SK-N-SH (cell line): ENCODE results near the gene LYPD5. TPM values are rescaled to one million over a fixed set of nuclear protein-coding genes. Genes with fewer than 3 reads are reported as not detected.
A peak's percentile ranks its signal among the peaks of the same experiment; 100 is the strongest.

Experiments
- CTCF ChIA-PET: fragments of 300-600, 350-600 bp; formaldehyde crosslinking; extraction: SDS; loops from one replicate; lab custom pipeline; 2021; lab: Yijun Ruan, JAX
- POLR2A ChIA-PET: fragments of 350-600 bp; sonication (Branson Sonifier 250); formaldehyde crosslinking; extraction: SDS; loops from one replicate; lab custom pipeline; 2020; ENCODE audit warnings: antibody characterized with exemption, inconsistent platforms; lab: Yijun Ruan, JAX
- DNase-seq: peaks from one replicate; pipeline ENCODE4 v3.0.0; 2012
- H2AFZ ChIP-seq: fragments of 200-600 bp; sonication (generic); 2 replicates; pipeline ENCODE4 v1.8.1; 2016; ENCODE audit warnings: antibody characterized with exemption, mild to moderate bottlenecking, low read depth
- H3F3A ChIP-seq: fragments of 200-600 bp; sonication (generic); replicated peaks from 2 replicates; pipeline ENCODE3; 2016; ENCODE audit warnings: antibody characterized with exemption, mild to moderate bottlenecking; ENCODE audit not compliant: insufficient read depth
- H3K27ac ChIP-seq, 2 experiments: fragments of 200-500 bp in 1 of 2; fragments of 200-600 bp in 1 of 2; sonication (Bioruptor generic) in 1 of 2; sonication (generic), shearing (Covaris generic) in 1 of 2; 2 replicates each; pipeline versions ENCODE4 v1.5.1 to v1.6.1; 2014 to 2016; ENCODE audit warnings: low read depth in 2 of 2, inconsistent platforms in 1 of 2, low read length in 1 of 2, mild to moderate bottlenecking in 1 of 2, mixed read lengths in 1 of 2
- H3K27me3 ChIP-seq: fragments of 200-600 bp; sonication (generic), shearing (Covaris generic); 2 replicates; pipeline ENCODE4 v1.6.1; 2016; ENCODE audit warnings: mixed run types; ENCODE audit not compliant: insufficient read depth
- H3K36me3 ChIP-seq, 2 experiments: fragments of 200-500 bp in 1 of 2; fragments of 200-600 bp in 1 of 2; sonication (Bioruptor generic) in 1 of 2; sonication (generic) in 1 of 2; replicated peaks in 1 of 2; 2 replicates each; pipeline versions ENCODE3 to v1.5.1; 2014 to 2016; ENCODE audit warnings: low read length in 1 of 2, mild to moderate bottlenecking in 1 of 2; ENCODE audit not compliant: insufficient read depth in 2 of 2, control insufficient read depth in 1 of 2
- H3K4me1 ChIP-seq, 2 experiments: fragments of 200-500 bp in 1 of 2; fragments of 200-600 bp in 1 of 2; sonication (Bioruptor generic) in 1 of 2; sonication (generic), shearing (Covaris generic) in 1 of 2; 2 replicates each; pipeline versions ENCODE4 v1.5.1 to v1.6.1; 2014 to 2016; ENCODE audit warnings: low read depth in 1 of 2, low read length in 1 of 2, mixed run types in 1 of 2; ENCODE audit not compliant: insufficient read depth in 2 of 2, control insufficient read depth in 1 of 2
- H3K4me2 ChIP-seq: fragments of 200-600 bp; sonication (generic), shearing (Covaris generic); 2 replicates; pipeline ENCODE4 v1.6.1; 2017; ENCODE audit warnings: mixed run types
- H3K4me3 ChIP-seq, 2 experiments: fragments of 200-500 bp in 1 of 2; fragments of 200-600 bp in 1 of 2; sonication (Bioruptor generic) in 1 of 2; sonication (generic), shearing (Covaris generic) in 1 of 2; 2 replicates each; pipeline versions ENCODE4 v1.5.1 to v1.8.1; 2014 to 2016; ENCODE audit warnings: low read depth in 2 of 2, inconsistent platforms in 1 of 2, low read length in 1 of 2, mild to moderate bottlenecking in 1 of 2, mixed read lengths in 1 of 2, moderate library complexity in 1 of 2
- H3K79me2 ChIP-seq: fragments of 200-600 bp; sonication (generic); 2 replicates; pipeline ENCODE4 v1.8.1; 2017; ENCODE audit warnings: mild to moderate bottlenecking; ENCODE audit not compliant: insufficient read depth
- H3K9ac ChIP-seq: fragments of 200-600 bp; sonication (generic); 2 replicates; pipeline ENCODE4 v1.6.1; 2017; ENCODE audit warnings: mixed run types
- H3K9me2 ChIP-seq: fragments of 200-600 bp; sonication (generic); 2 replicates; pipeline ENCODE4 v1.6.1; 2017; ENCODE audit warnings: mixed run types
- H3K9me3 ChIP-seq: fragments of 200-600 bp; sonication (generic); 2 replicates; pipeline ENCODE4 v1.6.1; 2017; ENCODE audit warnings: mixed run types, mild to moderate bottlenecking, moderate library complexity
- H4K20me1 ChIP-seq: fragments of 200-600 bp; sonication (generic); 2 replicates; pipeline ENCODE4 v1.6.1; 2017; ENCODE audit warnings: mild to moderate bottlenecking, mixed run types; ENCODE audit not compliant: insufficient read depth
- CHD2 ChIP-seq: fragments of 150-350 bp; IDR thresholded peaks from 2 replicates; pipeline ENCODE4 v1.6.1; 2018; ENCODE audit warnings: low read length; ENCODE audit not compliant: partially characterized antibody
- ELF1 ChIP-seq: IDR thresholded peaks from 2 replicates; pipeline ENCODE4 v1.4.0; 2012
- FOXJ3 ChIP-seq: sonication (generic); formaldehyde crosslinking; IDR thresholded peaks from 2 replicates; pipeline ENCODE4 v1.5.1; 2020; ENCODE audit warnings: mild to moderate bottlenecking, missing genetic modification reagents
- FOXM1 ChIP-seq: IDR thresholded peaks from 2 replicates; pipeline ENCODE4 v1.4.0; 2012; ENCODE audit warnings: low read depth, mild to moderate bottlenecking
- NFIC ChIP-seq: IDR thresholded peaks from 2 replicates; pipeline ENCODE4 v1.4.0; 2012; ENCODE audit warnings: borderline replicate concordance
- NRF1 ChIP-seq: IDR thresholded peaks from 2 replicates; pipeline ENCODE4 v1.6.1; 2012; ENCODE audit warnings: low read depth, mild to moderate bottlenecking, low read length
- RAD21 ChIP-seq: IDR thresholded peaks from 2 replicates; pipeline ENCODE4 v1.6.1; 2012; ENCODE audit warnings: mild to moderate bottlenecking, low read length
- RFX5 ChIP-seq: IDR thresholded peaks from 2 replicates; pipeline ENCODE4 v1.6.1; 2012; ENCODE audit warnings: mild to moderate bottlenecking, improper control_type of control experiment, low read length
- SIN3A ChIP-seq: IDR thresholded peaks from 2 replicates; pipeline ENCODE4 v1.6.1; 2012; ENCODE audit warnings: low read depth, mild to moderate bottlenecking, low read length, moderate library complexity, borderline replicate concordance
- TAF1 ChIP-seq: IDR thresholded peaks from 2 replicates; pipeline ENCODE4 v1.6.1; 2012; ENCODE audit warnings: low read depth, mild to moderate bottlenecking, low read length, moderate library complexity, borderline replicate concordance
- YY1 ChIP-seq: IDR thresholded peaks from 2 replicates; pipeline ENCODE4 v1.4.0; 2012; ENCODE audit warnings: low read depth, mild to moderate bottlenecking
- WGBS: methylation state at CpG from one replicate; pipeline ENCODE4 v1.1.6; 2017; ENCODE audit warnings: low lambda C conversion rate; 5-methylcytosine and 5-hydroxymethylcytosine counted together
- polyA plus RNA-seq, 3 experiments: library from polyadenylated mRNA; depleted of rRNA; stranded (reverse); fragments of >200 nt; gene quantifications; 2 replicates each; pipeline ENCODE4 v1.2.3, GENCODE V29; 2012
- TF ChIP-seq, protein P1 (sequence below): IDR thresholded peaks from 2 replicates; pipeline ENCODE4 v1.6.1; 2012; ENCODE audit warnings: mild to moderate bottlenecking, low read depth, low read length, moderate library complexity
- TF ChIP-seq, protein P2 (sequence below): fragments of 200-600 bp; sonication (generic); IDR thresholded peaks from 2 replicates; pipeline ENCODE4 v1.6.1; 2017; ENCODE audit warnings: antibody characterized with exemption, mild to moderate bottlenecking, moderate library complexity
- TF ChIP-seq, protein P3 (sequence below): IDR thresholded peaks from 2 replicates; pipeline ENCODE4; 2012
- TF ChIP-seq, protein P4 (sequence below): IDR thresholded peaks from 2 replicates; pipeline ENCODE4 v1.4.0; 2012; ENCODE audit warnings: low read depth
- TF ChIP-seq, protein P5 (sequence below): IDR thresholded peaks from 2 replicates; pipeline ENCODE4 v1.4.0; 2012; ENCODE audit warnings: low read depth, borderline replicate concordance

The LYPD5 gene
- polyA plus RNA-seq, 1 of the 3 experiments (the other 2 are of a cell fraction), result 0.13 TPM

DNA sequence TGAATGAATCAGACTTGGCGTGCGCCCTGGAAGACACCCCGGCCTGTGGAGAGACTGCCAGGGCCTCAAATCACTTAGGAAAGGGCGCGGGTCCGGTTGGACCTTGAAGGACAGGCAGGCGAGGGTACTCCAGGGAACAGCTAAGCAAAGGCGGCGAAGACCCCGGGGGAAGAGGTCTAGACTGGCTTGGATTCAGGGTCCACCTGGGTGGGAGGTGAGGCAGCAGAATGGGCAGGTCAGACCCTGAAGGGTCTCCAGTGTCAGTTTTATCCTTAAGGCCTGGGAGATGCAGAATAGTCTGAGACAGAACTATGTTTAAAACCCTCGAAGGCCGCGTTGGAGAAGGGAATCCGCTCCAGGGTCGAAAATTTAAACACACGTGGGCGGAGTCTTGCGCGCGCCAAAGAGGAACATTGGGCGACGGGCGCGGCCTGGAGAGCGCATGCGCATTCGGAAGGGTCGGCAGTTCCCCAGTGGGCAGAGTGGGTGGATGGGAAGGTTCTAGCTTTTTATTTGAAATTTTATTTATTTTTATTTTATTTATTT is 46.9 kb downstream of the LYPD5 start (continued):
- TF ChIP-seq, protein P1, sequence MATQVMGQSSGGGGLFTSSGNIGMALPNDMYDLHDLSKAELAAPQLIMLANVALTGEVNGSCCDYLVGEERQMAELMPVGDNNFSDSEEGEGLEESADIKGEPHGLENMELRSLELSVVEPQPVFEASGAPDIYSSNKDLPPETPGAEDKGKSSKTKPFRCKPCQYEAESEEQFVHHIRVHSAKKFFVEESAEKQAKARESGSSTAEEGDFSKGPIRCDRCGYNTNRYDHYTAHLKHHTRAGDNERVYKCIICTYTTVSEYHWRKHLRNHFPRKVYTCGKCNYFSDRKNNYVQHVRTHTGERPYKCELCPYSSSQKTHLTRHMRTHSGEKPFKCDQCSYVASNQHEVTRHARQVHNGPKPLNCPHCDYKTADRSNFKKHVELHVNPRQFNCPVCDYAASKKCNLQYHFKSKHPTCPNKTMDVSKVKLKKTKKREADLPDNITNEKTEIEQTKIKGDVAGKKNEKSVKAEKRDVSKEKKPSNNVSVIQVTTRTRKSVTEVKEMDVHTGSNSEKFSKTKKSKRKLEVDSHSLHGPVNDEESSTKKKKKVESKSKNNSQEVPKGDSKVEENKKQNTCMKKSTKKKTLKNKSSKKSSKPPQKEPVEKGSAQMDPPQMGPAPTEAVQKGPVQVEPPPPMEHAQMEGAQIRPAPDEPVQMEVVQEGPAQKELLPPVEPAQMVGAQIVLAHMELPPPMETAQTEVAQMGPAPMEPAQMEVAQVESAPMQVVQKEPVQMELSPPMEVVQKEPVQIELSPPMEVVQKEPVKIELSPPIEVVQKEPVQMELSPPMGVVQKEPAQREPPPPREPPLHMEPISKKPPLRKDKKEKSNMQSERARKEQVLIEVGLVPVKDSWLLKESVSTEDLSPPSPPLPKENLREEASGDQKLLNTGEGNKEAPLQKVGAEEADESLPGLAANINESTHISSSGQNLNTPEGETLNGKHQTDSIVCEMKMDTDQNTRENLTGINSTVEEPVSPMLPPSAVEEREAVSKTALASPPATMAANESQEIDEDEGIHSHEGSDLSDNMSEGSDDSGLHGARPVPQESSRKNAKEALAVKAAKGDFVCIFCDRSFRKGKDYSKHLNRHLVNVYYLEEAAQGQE, result no peak
- TF ChIP-seq, protein P2, sequence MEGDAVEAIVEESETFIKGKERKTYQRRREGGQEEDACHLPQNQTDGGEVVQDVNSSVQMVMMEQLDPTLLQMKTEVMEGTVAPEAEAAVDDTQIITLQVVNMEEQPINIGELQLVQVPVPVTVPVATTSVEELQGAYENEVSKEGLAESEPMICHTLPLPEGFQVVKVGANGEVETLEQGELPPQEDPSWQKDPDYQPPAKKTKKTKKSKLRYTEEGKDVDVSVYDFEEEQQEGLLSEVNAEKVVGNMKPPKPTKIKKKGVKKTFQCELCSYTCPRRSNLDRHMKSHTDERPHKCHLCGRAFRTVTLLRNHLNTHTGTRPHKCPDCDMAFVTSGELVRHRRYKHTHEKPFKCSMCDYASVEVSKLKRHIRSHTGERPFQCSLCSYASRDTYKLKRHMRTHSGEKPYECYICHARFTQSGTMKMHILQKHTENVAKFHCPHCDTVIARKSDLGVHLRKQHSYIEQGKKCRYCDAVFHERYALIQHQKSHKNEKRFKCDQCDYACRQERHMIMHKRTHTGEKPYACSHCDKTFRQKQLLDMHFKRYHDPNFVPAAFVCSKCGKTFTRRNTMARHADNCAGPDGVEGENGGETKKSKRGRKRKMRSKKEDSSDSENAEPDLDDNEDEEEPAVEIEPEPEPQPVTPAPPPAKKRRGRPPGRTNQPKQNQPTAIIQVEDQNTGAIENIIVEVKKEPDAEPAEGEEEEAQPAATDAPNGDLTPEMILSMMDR, result no peak
- TF ChIP-seq TAF1 (no peak), ELF1 (no peak), NFIC (peak; percentile 95), RAD21 (no peak), CHD2 (no peak), NRF1 (peak; percentile 54; the same call in 1 of the 2 replicates)

DNA sequence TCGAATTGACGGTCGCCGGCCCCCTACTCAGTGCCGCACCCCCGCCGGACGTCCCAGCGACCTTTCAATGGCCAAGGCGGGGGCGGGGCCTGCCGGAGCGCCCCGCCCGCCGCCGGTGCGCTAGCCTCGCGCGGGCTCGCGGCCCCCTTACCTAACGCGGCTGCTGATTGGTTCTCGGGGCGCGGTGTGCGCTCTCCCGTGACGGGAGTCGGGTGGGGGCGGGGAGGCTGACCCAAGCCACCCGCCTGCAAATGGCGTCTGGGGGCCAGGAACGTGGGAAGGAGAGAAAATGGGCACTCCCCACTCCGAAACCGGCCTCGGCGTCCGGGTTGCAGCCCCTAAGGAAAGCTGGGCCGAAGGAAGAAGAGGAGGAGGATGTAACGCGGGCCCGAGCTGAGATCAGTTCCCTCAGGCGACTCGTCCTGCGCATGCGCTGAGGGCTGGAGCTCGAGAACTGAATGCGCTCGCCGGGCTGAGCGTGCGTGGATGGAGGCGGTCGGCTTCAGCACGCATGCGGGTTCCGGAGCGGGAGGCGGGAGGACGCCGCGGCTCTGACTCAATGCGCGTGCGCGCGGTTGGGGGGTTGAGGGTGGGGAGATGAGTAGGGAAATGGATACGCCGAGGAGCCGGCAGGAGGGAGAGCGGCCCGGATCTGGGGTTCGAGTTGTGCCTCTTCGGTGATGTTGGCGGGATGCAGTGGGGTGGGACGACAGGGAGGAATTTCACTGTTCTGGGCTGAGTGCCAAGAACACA is 47.6 kb downstream of the LYPD5 start, which contains the start of gene SMG9:
Gene SMG9, minus strand, starts transcription at position 460 of the 753 bp plus-strand sequence. CDS start 4,221 bp downstream, outside the sequence.
- H3K27me3 ChIP-seq, result no peaks in the 10 kb centered on the region
- peak within 1 kb of the TSS; percentile 74 to 87 for H3K4me3 ChIP-seq
- no peaks in the 10 kb centered on the region for H3K9me3 ChIP-seq
- H3K4me1 ChIP-seq, result peaks cover 7 to 50% of the 10 kb centered on the region in 2 experiments; a peak in 3 of 4 replicates
- H3K36me3 ChIP-seq, result peaks cover 16 to 25% of the 10 kb centered on the region in 2 experiments
- peaks cover 63% of the 10 kb centered on the region for H3F3A ChIP-seq
- H4K20me1 ChIP-seq, result peaks cover 13% of the 10 kb centered on the region
- POLR2A ChIA-PET, result interaction anchor here (1.1 to 1.7 kb wide), 2 partner anchors 9 to 16 kb away, joined by 3 to 4 read pairs; no protein-coding TSS in a partner anchor
- H3K9me2 ChIP-seq, result no peaks in the 10 kb centered on the region
- peaks cover 48% of the 10 kb centered on the region for H3K79me2 ChIP-seq
- H3K9ac ChIP-seq, result peak within 1 kb of the TSS; percentile 96
- peak; percentile 97 for DNase-seq
- peak within 1 kb of the TSS; percentile 98 for H3K4me2 ChIP-seq
- CTCF ChIA-PET, result interaction anchor here (0.8 to 4.6 kb wide), 7 partner anchors 10 to 84 kb away, joined by 3 to 30 read pairs (median 10); partner anchors contain the start of gene PLAUR
- 2% methylated on average over 49 of the region's 79 CpGs for WGBS
- peak within 1 kb of the TSS; percentile 98 to 100 for H3K27ac ChIP-seq
- H2AFZ ChIP-seq, result peak within 1 kb of the TSS; percentile 79
- TF ChIP-seq FOXJ3 (CRISPR knock-in tag), result no peak
- TF ChIP-seq, protein P1, result 0 out of 2 replicates have a peak, but pooled peaks have one; percentile 22
- TF ChIP-seq RFX5, result no peak
- no peak for TF ChIP-seq ELF1
- 0 out of 2 replicates have a peak, but pooled peaks have one; percentile 17 for TF ChIP-seq SIN3A
- TF ChIP-seq CHD2, result peak; percentile 96
- TF ChIP-seq, protein P3, sequence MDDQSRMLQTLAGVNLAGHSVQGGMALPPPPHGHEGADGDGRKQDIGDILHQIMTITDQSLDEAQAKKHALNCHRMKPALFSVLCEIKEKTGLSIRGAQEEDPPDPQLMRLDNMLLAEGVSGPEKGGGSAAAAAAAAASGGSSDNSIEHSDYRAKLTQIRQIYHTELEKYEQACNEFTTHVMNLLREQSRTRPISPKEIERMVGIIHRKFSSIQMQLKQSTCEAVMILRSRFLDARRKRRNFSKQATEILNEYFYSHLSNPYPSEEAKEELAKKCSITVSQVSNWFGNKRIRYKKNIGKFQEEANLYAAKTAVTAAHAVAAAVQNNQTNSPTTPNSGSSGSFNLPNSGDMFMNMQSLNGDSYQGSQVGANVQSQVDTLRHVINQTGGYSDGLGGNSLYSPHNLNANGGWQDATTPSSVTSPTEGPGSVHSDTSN, result 0 out of 2 replicates have a peak, but pooled peaks have one; percentile 19
- peak; percentile 98 for TF ChIP-seq NRF1
- TF ChIP-seq, protein P4, sequence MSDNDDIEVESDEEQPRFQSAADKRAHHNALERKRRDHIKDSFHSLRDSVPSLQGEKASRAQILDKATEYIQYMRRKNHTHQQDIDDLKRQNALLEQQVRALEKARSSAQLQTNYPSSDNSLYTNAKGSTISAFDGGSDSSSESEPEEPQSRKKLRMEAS, result peak; percentile 45; the same call in 1 of the 2 replicates
- TF ChIP-seq, protein P5, sequence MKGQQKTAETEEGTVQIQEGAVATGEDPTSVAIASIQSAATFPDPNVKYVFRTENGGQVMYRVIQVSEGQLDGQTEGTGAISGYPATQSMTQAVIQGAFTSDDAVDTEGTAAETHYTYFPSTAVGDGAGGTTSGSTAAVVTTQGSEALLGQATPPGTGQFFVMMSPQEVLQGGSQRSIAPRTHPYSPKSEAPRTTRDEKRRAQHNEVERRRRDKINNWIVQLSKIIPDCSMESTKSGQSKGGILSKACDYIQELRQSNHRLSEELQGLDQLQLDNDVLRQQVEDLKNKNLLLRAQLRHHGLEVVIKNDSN, result peak; percentile 57; the same call in 1 of the 2 replicates
- no peak for TF ChIP-seq FOXM1
- peak; percentile 53 for TF ChIP-seq TAF1
- peak; percentile 79 for TF ChIP-seq YY1
